T-cell (primary cell): ENCODE measurements around the gene KLHL30. TPM values are rescaled to one million over a fixed set of nuclear protein-coding genes. Genes with fewer than 3 reads are reported as not detected.

Experiments
- ATAC-seq, 4 experiments: fragments of 200-7000 bp in 3 of 4; fragments of 150-1000 bp in 1 of 4; cut with Tn5 transposase; replicated peaks in 1 of 4; 1 replicate in 3 of 4; 2 replicates in 1 of 4; pipeline ENCODE4 v1.10.0; 2021; ENCODE audit warnings: moderate library complexity in 3 of 4, mild to moderate bottlenecking in 2 of 4, moderate number of reproducible peaks in 1 of 4
- CTCF ChIA-PET, 2 donors: fragments of 300-600 bp; sonication (Branson Sonifier 250); formaldehyde crosslinking; loops; one replicate each; lab custom pipeline; 2022; ENCODE audit warnings: antibody characterized with exemption in 2 of 2; lab: Charles Lee
- POLR2A ChIA-PET, 2 donors: fragments of 300-600 bp; sonication (Branson Sonifier 250); formaldehyde crosslinking; loops; one replicate each; lab custom pipeline; 2022; ENCODE audit warnings: antibody characterized with exemption in 2 of 2; lab: Charles Lee
- DNase-seq, 35 experiments: peaks; one replicate each; pipeline versions ENCODE4 v3.0.0 to v3.0.0-alpha.2; 2013 to 2023
- H3K27ac ChIP-seq: one replicate; pipeline ENCODE4 v1.5.1; 2013; ENCODE audit warnings: low read length
- H3K27me3 ChIP-seq, 2 experiments: replicated peaks in 1 of 2; 1 replicate in 1 of 2; 2 replicates in 1 of 2; pipeline versions ENCODE4 v1.6.1 to v1.7.0; 2013; ENCODE audit warnings: low read length in 1 of 2, mixed read lengths in 1 of 2; ENCODE audit not compliant: control insufficient read depth in 2 of 2, insufficient read depth in 2 of 2; ENCODE audit errors: extremely low read depth in 1 of 2
- H3K36me3 ChIP-seq, 2 donors: 1 replicate in 1 of 2; 2 replicates in 1 of 2; pipeline versions ENCODE4 v1.6.1 to v1.7.0; 2013; ENCODE audit warnings: low read length in 1 of 2; ENCODE audit not compliant: control insufficient read depth in 2 of 2, insufficient read depth in 1 of 2; ENCODE audit errors: extremely low read depth in 1 of 2
- H3K4me1 ChIP-seq, 2 experiments: 1 replicate in 1 of 2; 2 replicates in 1 of 2; pipeline versions ENCODE4 v1.6.1 to v1.7.0; 2013; ENCODE audit warnings: low read length in 2 of 2, mixed read lengths in 1 of 2; ENCODE audit not compliant: insufficient read depth in 2 of 2, control insufficient read depth in 1 of 2; ENCODE audit errors: extremely low read depth in 1 of 2
- H3K4me3 ChIP-seq, 2 donors: 1 replicate in 1 of 2; 2 replicates in 1 of 2; pipeline versions ENCODE4 v1.5.1 to v1.7.0; 2013; ENCODE audit warnings: mild to moderate bottlenecking in 2 of 2, low read length in 1 of 2, moderate library complexity in 1 of 2; ENCODE audit not compliant: control insufficient read depth in 1 of 2; ENCODE audit errors: extremely low read depth in 1 of 2
- H3K9me3 ChIP-seq: 2 replicates; pipeline ENCODE4 v1.7.0; 2013
- H3K27ac Mint-ChIP-seq, 2 donors: one replicate each; pipeline ENCODE4 v1.8.0; 2020 to 2021; ENCODE audit warnings: mild to moderate bottlenecking in 2 of 2, mixed read lengths in 2 of 2
- H3K27me3 Mint-ChIP-seq, 2 donors: one replicate each; pipeline ENCODE4 v1.8.0; 2021 to 2022; ENCODE audit warnings: mixed read lengths in 2 of 2
- H3K36me3 Mint-ChIP-seq: one replicate; pipeline ENCODE4 v1.8.0; 2021; ENCODE audit warnings: mixed read lengths
- H3K4me1 Mint-ChIP-seq, 3 donors: one replicate each; pipeline ENCODE4 v1.8.0; 2020 to 2022; ENCODE audit warnings: mixed read lengths in 3 of 3, mild to moderate bottlenecking in 1 of 3
- H3K4me3 Mint-ChIP-seq, 3 donors: one replicate each; pipeline ENCODE4 v1.8.0; 2020 to 2022; ENCODE audit warnings: mild to moderate bottlenecking in 3 of 3, mixed read lengths in 3 of 3, moderate library complexity in 3 of 3
- H3K9me3 Mint-ChIP-seq, 3 donors: one replicate each; pipeline ENCODE4 v1.8.0; 2020 to 2022; ENCODE audit warnings: mixed read lengths in 3 of 3
- WGBS: methylation state at CpG from one replicate; pipeline ENCODE4 v1.1.5; 2013; ENCODE audit warnings: missing lambda C conversion rate; ENCODE audit not compliant: insufficient coverage; 5-methylcytosine and 5-hydroxymethylcytosine counted together
- total RNA-seq, 35 experiments: library from RNA in 6 of 35; stranded (reverse) in 6 of 35; fragments of 120-200 nt in 1 of 35; gene quantifications; one replicate each; pipeline versions ENCODE4 v1.2.1 to v1.2.4 and lab custom pipeline; 2013 to 2026

The KLHL30 gene
- total RNA-seq, 5 donors from 2014 or later (not counting 1 experiment from before 2014, with no cell fraction given) = not detected

GRCh38 chr2:238094438-238095022 is 43.9 kb upstream of the KLHL30 start:
- ATAC-seq = no peak
- WGBS = 98% methylated on average over 13 of the region's 17 CpGs
- no peaks in the 10 kb centered on the region for H3K27me3 ChIP-seq
- DNase-seq = no peak
- H3K27ac ChIP-seq = no peak overlapping the region
- no peak overlapping the region for H3K4me3 ChIP-seq
- no peaks in the 10 kb centered on the region for H3K9me3 ChIP-seq
- no peaks in the 10 kb centered on the region for H3K4me1 ChIP-seq
- Mint-ChIP-seq H3K4me3 (no peak overlapping the region), H3K27ac (no peak overlapping the region), H3K27me3 (no peaks in the 10 kb centered on the region), H3K4me1 (peaks cover 0 to 6% (median 0%) of the 10 kb centered on the region in 3 donors), H3K36me3 (peaks cover 12% of the 10 kb centered on the region), H3K9me3 (no peaks in the 10 kb centered on the region)
- ChIA-PET CTCF (no interaction called here), POLR2A (no interaction called here)
- no peaks in the 10 kb centered on the region for H3K36me3 ChIP-seq

- Histone ChIP-seq H3K36me3 (no peaks in the 10 kb centered on the region), H3K27ac (no peak overlapping the region), H3K4me1 (no peaks in the 10 kb centered on the region), H3K27me3 (no peaks in the 10 kb centered on the region), H3K9me3 (no peaks in the 10 kb centered on the region), H3K4me3 (no peak overlapping the region)
- ChIA-PET CTCF (no interaction called here), POLR2A (no interaction called here)
- WGBS = 79% methylated on average over 6 of the region's 7 CpGs
- H3K4me1 Mint-ChIP-seq = peaks cover 0 to 6% (median 0%) of the 10 kb centered on the region in 3 donors
- no peak overlapping the region for H3K27ac Mint-ChIP-seq
- ATAC-seq = no peak
- no peak overlapping the region for H3K4me3 Mint-ChIP-seq
- DNase-seq = no peak
- H3K9me3 Mint-ChIP-seq = no peaks in the 10 kb centered on the region
- no peaks in the 10 kb centered on the region for H3K27me3 Mint-ChIP-seq
- peaks cover 12% of the 10 kb centered on the region for H3K36me3 Mint-ChIP-seq
These were observed 43.3 kb upstream of the KLHL30 start for GRCh38 chr2:238095143-238095542.

DNA sequence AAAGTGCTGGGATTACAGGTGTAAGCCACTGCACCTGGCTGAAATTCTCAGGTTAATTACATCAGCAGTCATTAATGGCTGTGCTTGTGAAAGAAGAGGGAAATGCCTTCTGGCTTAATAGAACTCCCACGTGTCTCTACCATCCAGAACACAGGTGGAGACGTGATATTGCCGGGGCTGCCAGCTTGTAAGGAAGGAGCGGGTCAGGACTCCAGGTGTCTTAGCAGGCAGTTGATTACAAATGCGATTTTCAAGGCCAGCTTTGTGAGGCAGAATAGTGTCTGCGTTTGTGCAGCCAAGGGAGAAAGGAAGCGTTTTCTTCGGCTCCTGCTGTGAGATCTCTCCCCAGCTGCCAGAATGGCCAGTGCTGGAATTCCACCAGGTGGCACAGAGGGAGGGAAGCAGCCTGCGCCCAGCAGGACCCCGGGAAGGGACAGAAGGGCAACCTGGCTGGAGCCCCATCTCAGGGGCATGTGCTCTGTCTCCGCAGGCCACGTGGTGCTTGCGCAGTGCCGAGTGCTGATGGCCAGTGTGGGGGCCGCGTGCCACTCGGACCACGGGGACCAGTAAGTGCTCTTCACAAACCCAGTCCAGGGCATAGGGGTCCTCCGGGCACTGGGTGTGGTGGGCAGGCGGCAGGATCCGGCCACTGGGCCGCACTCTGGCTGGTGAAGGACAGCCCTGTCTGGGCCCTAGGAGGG is 42.0 kb upstream of the KLHL30 start:
- H3K9me3 Mint-ChIP-seq = no peaks in the 10 kb centered on the region
- H3K27me3 Mint-ChIP-seq = no peaks in the 10 kb centered on the region
- ATAC-seq = no peak
- H3K27me3 ChIP-seq = no peaks in the 10 kb centered on the region
- ChIA-PET CTCF (no interaction called here), POLR2A (interaction anchor here in 1 of 2 donors (0.7 kb wide), 1 partner anchor 1540 kb away, joined by 5 read pairs; no protein-coding TSS in a partner anchor)
- H3K9me3 ChIP-seq = no peaks in the 10 kb centered on the region
- H3K4me1 ChIP-seq = no peaks in the 10 kb centered on the region
- WGBS = 95% methylated on average over 18 of the region's 22 CpGs
- no peak overlapping the region for H3K27ac ChIP-seq
- H3K36me3 ChIP-seq = no peaks in the 10 kb centered on the region
- peaks cover 6% of the 10 kb centered on the region for H3K36me3 Mint-ChIP-seq
- no peak overlapping the region for H3K27ac Mint-ChIP-seq
- no peak for DNase-seq
- peaks cover 0 to 6% (median 0%) of the 10 kb centered on the region in 3 donors for H3K4me1 Mint-ChIP-seq
- no peak overlapping the region for H3K4me3 ChIP-seq
- H3K4me3 Mint-ChIP-seq = no peak overlapping the region

DNA sequence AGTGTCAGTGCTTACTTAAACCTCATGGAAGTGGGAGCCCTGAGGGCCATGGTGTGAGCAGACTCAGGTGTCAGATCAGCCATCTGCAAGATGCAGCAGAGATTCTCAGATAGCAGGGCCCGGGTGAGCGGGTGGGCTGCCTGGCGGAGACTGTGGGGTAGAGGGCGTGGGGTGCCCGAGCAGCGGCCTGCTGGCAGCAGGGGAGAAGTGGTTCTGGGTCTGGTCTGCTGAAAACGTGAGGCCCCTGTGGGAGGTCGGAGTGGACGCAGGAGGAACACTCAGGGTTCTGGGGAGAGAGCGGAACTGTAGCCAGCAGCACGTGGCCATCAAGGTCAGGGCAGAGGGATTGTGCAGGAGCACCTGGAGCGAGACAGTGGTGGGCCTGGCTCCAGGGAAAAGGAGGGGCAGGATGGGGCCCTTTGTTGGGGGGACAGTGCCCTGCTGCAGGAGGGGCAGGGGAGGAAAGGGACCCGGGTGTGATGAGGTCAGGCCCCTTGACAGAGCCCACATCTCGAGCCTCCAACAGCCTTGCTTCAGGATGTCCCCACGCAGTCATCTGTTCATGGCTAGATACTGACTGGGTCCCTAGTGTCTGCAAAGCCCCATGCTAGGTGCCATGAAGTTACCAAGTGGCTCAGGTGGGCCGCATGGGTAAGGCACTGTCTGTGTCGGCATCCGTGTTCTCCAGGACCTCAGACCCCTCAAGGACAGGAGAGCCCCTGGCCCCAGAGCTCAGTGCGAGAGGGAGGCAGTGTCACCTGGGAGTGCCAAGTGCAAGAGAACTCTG is 41.1 kb upstream of the KLHL30 start:
- no peak overlapping the region for H3K4me3 ChIP-seq
- DNase-seq (no peak), ATAC-seq (no peak)
- Mint-ChIP-seq H3K27me3 (no peaks in the 10 kb centered on the region), H3K27ac (no peak overlapping the region), H3K36me3 (peaks cover 6% of the 10 kb centered on the region), H3K4me1 (peaks cover 0 to 6% (median 0%) of the 10 kb centered on the region in 3 donors), H3K9me3 (no peaks in the 10 kb centered on the region), H3K4me3 (no peak overlapping the region)
- no peak overlapping the region for H3K27ac ChIP-seq
- POLR2A ChIA-PET = no interaction called here
- no peaks in the 10 kb centered on the region for H3K27me3 ChIP-seq
- WGBS = 97% methylated on average over 18 of the region's 19 CpGs
- no peaks in the 10 kb centered on the region for H3K9me3 ChIP-seq
- no peaks in the 10 kb centered on the region for H3K4me1 ChIP-seq
- CTCF ChIA-PET = no interaction called here
- no peaks in the 10 kb centered on the region for H3K36me3 ChIP-seq

DNA sequence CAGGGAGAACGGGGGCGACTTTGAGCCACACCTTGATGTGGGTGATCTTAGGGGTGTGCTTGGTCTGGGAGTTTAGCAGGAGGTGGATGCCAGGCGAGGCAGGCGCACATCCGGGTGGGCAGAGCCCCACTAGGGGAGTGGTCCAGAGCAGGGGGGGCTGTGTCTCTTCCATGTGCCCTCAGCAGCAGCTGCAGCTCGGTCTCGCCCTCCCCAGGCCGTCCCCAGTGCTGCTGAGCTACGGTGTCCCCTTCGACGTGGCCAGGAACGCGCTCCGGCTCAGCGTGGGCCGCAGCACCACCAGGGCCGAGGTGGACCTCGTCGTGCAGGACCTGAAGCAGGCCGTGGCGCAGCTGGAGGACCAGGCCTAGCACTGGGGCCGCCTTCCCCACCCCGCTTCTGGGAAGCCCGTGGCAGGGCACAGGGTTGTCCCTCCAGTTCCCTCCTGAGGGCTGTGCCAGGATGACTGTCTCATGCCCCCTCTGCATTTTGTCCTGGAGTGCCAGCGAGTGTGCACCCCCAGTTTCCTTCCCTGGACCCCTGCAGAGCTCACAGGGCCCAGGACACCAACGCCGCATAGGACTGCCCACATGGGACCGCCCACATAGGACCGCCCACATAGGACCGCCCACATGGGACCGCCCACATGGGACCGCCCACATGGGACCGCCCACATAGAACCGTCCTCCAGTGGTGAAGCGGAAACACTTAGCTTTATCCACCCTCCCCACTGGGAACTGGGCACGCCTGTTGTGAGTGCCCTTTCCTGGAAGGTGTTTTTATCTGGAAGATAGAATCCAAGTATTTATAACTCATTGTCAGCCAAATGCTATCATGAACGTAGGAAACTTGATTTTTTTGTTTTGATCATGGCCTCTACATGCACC is 40.2 kb upstream of the KLHL30 start:
- DNase-seq (peak in 2 of 35 experiments; percentile 26 to 35), ATAC-seq (peak in 3 of 4 experiments; percentile 50 to 76 (median 56))
- WGBS = 91% methylated on average over 29 of the region's 37 CpGs
- H3K4me1 ChIP-seq = no peaks in the 10 kb centered on the region
- POLR2A ChIA-PET = interaction anchor here in 1 of 2 donors (0.6 kb wide), 1 partner anchor 11 kb away, joined by 16 read pairs; no protein-coding TSS in a partner anchor
- no peak overlapping the region for H3K4me3 ChIP-seq
- H3K9me3 Mint-ChIP-seq = no peaks in the 10 kb centered on the region
- CTCF ChIA-PET = no interaction called here
- peaks cover 0 to 6% (median 0%) of the 10 kb centered on the region in 3 donors for H3K4me1 Mint-ChIP-seq
- H3K36me3 Mint-ChIP-seq = peaks cover 6% of the 10 kb centered on the region
- no peaks in the 10 kb centered on the region for H3K36me3 ChIP-seq
- no peak overlapping the region for H3K27ac Mint-ChIP-seq
- no peaks in the 10 kb centered on the region for H3K9me3 ChIP-seq
- peaks cover 0 to 1% of the 10 kb centered on the region in 2 experiments for H3K27me3 ChIP-seq
- no peak overlapping the region for H3K27ac ChIP-seq
- H3K4me3 Mint-ChIP-seq = no peak overlapping the region
- no peaks in the 10 kb centered on the region for H3K27me3 Mint-ChIP-seq
